Karpas-422 (cell line): ENCODE measurements around the gene TREH. TPM values are rescaled to one million over a fixed set of nuclear protein-coding genes. Genes with fewer than 3 reads are reported as not detected.

Experiments
- DNase-seq: peaks from one replicate; pipeline ENCODE4 v3.0.0-alpha.2; 2015
- H2AFZ ChIP-seq: fragments of 200-600 bp; sonication (generic); 2 replicates; pipeline ENCODE4 v1.6.1; 2014; ENCODE audit warnings: antibody characterized with exemption, low read length, mixed read lengths
- H3K27ac ChIP-seq: fragments of 200-600 bp; sonication (generic); 2 replicates; pipeline ENCODE4 v1.5.1; 2014; ENCODE audit warnings: mild to moderate bottlenecking, low read length, moderate library complexity
- H3K27me3 ChIP-seq: fragments of 200-600 bp; sonication (generic); 2 replicates; pipeline ENCODE4 v1.6.1; 2014; ENCODE audit warnings: low read length, mixed read lengths
- H3K36me3 ChIP-seq: fragments of 200-600 bp; sonication (generic); 2 replicates; pipeline ENCODE4 v1.6.1; 2014; ENCODE audit warnings: low read length, mixed read lengths; ENCODE audit not compliant: insufficient read depth
- H3K4me1 ChIP-seq: fragments of 200-600 bp; sonication (generic); 2 replicates; pipeline ENCODE4 v1.6.1; 2014; ENCODE audit warnings: mild to moderate bottlenecking, low read length, mixed read lengths
- H3K4me2 ChIP-seq: fragments of 200-600 bp; sonication (generic); 2 replicates; pipeline ENCODE4 v1.6.1; 2014; ENCODE audit warnings: low read length, low read depth, mild to moderate bottlenecking; ENCODE audit not compliant: poor library complexity, severe bottlenecking
- H3K4me3 ChIP-seq: fragments of 200-600 bp; sonication (generic); 2 replicates; pipeline ENCODE4 v1.5.1; 2014; ENCODE audit warnings: mild to moderate bottlenecking, antibody characterized with exemption, low read length, mixed read lengths
- H3K79me2 ChIP-seq: fragments of 200-600 bp; sonication (generic); 2 replicates; pipeline ENCODE4 v1.6.1; 2014; ENCODE audit warnings: mild to moderate bottlenecking, low read length, mixed read lengths
- H3K9ac ChIP-seq: fragments of 200-600 bp; sonication (generic); 2 replicates; pipeline ENCODE4 v1.6.0; 2014; ENCODE audit warnings: low read length
- H3K9me2 ChIP-seq: fragments of 200-600 bp; sonication (generic), shearing (Covaris generic); replicated peaks from 2 replicates; pipeline ENCODE4 v1.6.0; 2014; ENCODE audit warnings: mild to moderate bottlenecking, low read length, moderate library complexity; ENCODE audit not compliant: insufficient read depth
- H3K9me3 ChIP-seq: fragments of 300-700, 200-600 bp; sonication (generic); 2 replicates; pipeline ENCODE4 v1.6.1; 2014; ENCODE audit warnings: low read length, mixed read lengths
- H4K20me1 ChIP-seq: fragments of 200-600 bp; sonication (generic); 2 replicates; pipeline ENCODE4 v1.6.1; 2014; ENCODE audit warnings: mild to moderate bottlenecking, antibody characterized with exemption, low read length, low read depth; ENCODE audit not compliant: insufficient read depth
- total RNA-seq: library from RNA; depleted of rRNA; stranded (reverse); fragments of >200 nt; shearing (Covaris generic); gene quantifications from 2 replicates; pipeline ENCODE4 v1.2.3, GENCODE V29; 2014; ENCODE audit warnings: low replicate concordance

The TREH gene
- total RNA-seq, 1 experiment from 2014 or later: not detected

GRCh38 chr11:118670063-118670462, 9.4 kb downstream of the TREH start:
- Histone ChIP-seq H2AFZ (no peak overlapping the region), H3K4me3 (no peak overlapping the region), H3K27ac (no peak overlapping the region), H3K9ac (no peak overlapping the region), H3K36me3 (no peaks in the 10 kb centered on the region), H3K4me2 (no peak overlapping the region), H3K9me3 (no peaks in the 10 kb centered on the region), H3K9me2 (no peaks in the 10 kb centered on the region), H3K79me2 (no peaks in the 10 kb centered on the region), H4K20me1 (no peaks in the 10 kb centered on the region), H3K4me1 (no peaks in the 10 kb centered on the region), H3K27me3 (no peaks in the 10 kb centered on the region)
- no peak for DNase-seq

GRCh38 chr11:118666371-118666770, 13.1 kb downstream of the TREH start:
- H3K79me2 ChIP-seq: no peaks in the 10 kb centered on the region
- no peaks in the 10 kb centered on the region for H3K27me3 ChIP-seq
- no peak for DNase-seq
- no peaks in the 10 kb centered on the region for H3K9me2 ChIP-seq
- no peaks in the 10 kb centered on the region for H3K36me3 ChIP-seq
- H3K4me1 ChIP-seq: no peaks in the 10 kb centered on the region
- no peak overlapping the region for H3K4me2 ChIP-seq
- no peak overlapping the region for H2AFZ ChIP-seq
- no peak overlapping the region for H3K4me3 ChIP-seq
- H3K27ac ChIP-seq: no peak overlapping the region
- no peaks in the 10 kb centered on the region for H3K9me3 ChIP-seq
- no peak overlapping the region for H3K9ac ChIP-seq
- H4K20me1 ChIP-seq: no peaks in the 10 kb centered on the region

GRCh38 chr11:118663902-118664301, 15.5 kb downstream of the TREH start:
- DNase-seq: no peak
- H4K20me1 ChIP-seq: no peaks in the 10 kb centered on the region
- H3K4me2 ChIP-seq: no peak overlapping the region
- no peaks in the 10 kb centered on the region for H3K27me3 ChIP-seq
- H3K36me3 ChIP-seq: no peaks in the 10 kb centered on the region
- no peaks in the 10 kb centered on the region for H3K9me3 ChIP-seq
- H3K27ac ChIP-seq: no peak overlapping the region
- H3K79me2 ChIP-seq: no peaks in the 10 kb centered on the region
- no peaks in the 10 kb centered on the region for H3K9me2 ChIP-seq
- no peak overlapping the region for H3K9ac ChIP-seq
- H3K4me3 ChIP-seq: no peak overlapping the region
- no peak overlapping the region for H2AFZ ChIP-seq
- H3K4me1 ChIP-seq: no peaks in the 10 kb centered on the region

- no peak overlapping the region for H3K4me2 ChIP-seq
These were observed 16.1 kb downstream of the TREH start for GRCh38 chr11:118663381-118663780.

GRCh38 chr11:118662401-118663271, 16.8 kb downstream of the TREH start:
- DNase-seq: no peak
- Histone ChIP-seq H3K27me3 (no peaks in the 10 kb centered on the region), H3K9me2 (no peaks in the 10 kb centered on the region), H2AFZ (no peak overlapping the region), H3K27ac (no peak overlapping the region), H3K4me3 (no peak overlapping the region), H3K4me1 (no peaks in the 10 kb centered on the region), H3K36me3 (no peaks in the 10 kb centered on the region), H3K9ac (no peak overlapping the region), H3K4me2 (no peak overlapping the region), H4K20me1 (no peaks in the 10 kb centered on the region), H3K9me3 (no peaks in the 10 kb centered on the region), H3K79me2 (no peaks in the 10 kb centered on the region)

More at GRCh38 chr11:118663381-118663780, 16.1 kb downstream of the TREH start:
- Histone ChIP-seq H3K4me1 (no peaks in the 10 kb centered on the region), H3K79me2 (no peaks in the 10 kb centered on the region), H3K36me3 (no peaks in the 10 kb centered on the region), H3K4me3 (no peak overlapping the region), H3K27ac (no peak overlapping the region), H4K20me1 (no peaks in the 10 kb centered on the region), H2AFZ (no peak overlapping the region), H3K9me3 (no peaks in the 10 kb centered on the region), H3K9ac (no peak overlapping the region), H3K9me2 (no peaks in the 10 kb centered on the region), H3K27me3 (no peaks in the 10 kb centered on the region)
- DNase-seq: no peak

- no peak overlapping the region for H3K4me2 ChIP-seq
- no peak overlapping the region for H3K4me3 ChIP-seq
- no peaks in the 10 kb centered on the region for H3K36me3 ChIP-seq
- H3K9me3 ChIP-seq: no peaks in the 10 kb centered on the region
- H2AFZ ChIP-seq: no peak overlapping the region
- H3K27ac ChIP-seq: no peak overlapping the region
- no peak overlapping the region for H3K9ac ChIP-seq
- no peaks in the 10 kb centered on the region for H3K9me2 ChIP-seq
- H4K20me1 ChIP-seq: no peaks in the 10 kb centered on the region
- DNase-seq: no peak
- H3K27me3 ChIP-seq: no peaks in the 10 kb centered on the region
- no peaks in the 10 kb centered on the region for H3K79me2 ChIP-seq
- H3K4me1 ChIP-seq: no peaks in the 10 kb centered on the region
These were observed 17.8 kb downstream of the TREH start for GRCh38 chr11:118661425-118662301.

- no peaks in the 10 kb centered on the region for H3K36me3 ChIP-seq
- no peaks in the 10 kb centered on the region for H3K27me3 ChIP-seq
- no peaks in the 10 kb centered on the region for H4K20me1 ChIP-seq
- no peaks in the 10 kb centered on the region for H3K4me1 ChIP-seq
- no peak overlapping the region for H2AFZ ChIP-seq
- H3K27ac ChIP-seq: no peak overlapping the region
- no peaks in the 10 kb centered on the region for H3K9me2 ChIP-seq
- H3K9ac ChIP-seq: no peak overlapping the region
- no peaks in the 10 kb centered on the region for H3K9me3 ChIP-seq
- no peak overlapping the region for H3K4me2 ChIP-seq
- DNase-seq: no peak
- no peak overlapping the region for H3K4me3 ChIP-seq
- no peaks in the 10 kb centered on the region for H3K79me2 ChIP-seq
These were observed 18.6 kb downstream of the TREH start for GRCh38 chr11:118660681-118661424.
